Ishikawa (cell line): ENCODE measurements around the gene KCNQ5.

ENCODE experiments used
- CEBPB ChIP-seq: IDR thresholded peaks from 2 replicates; pipeline ENCODE4 v1.6.1; 2012
- CREB1 ChIP-seq: IDR thresholded peaks from 2 replicates; pipeline ENCODE4 v1.6.1; 2012; ENCODE audit warnings: low read depth
- EGR1 ChIP-seq: IDR thresholded peaks from 2 replicates; pipeline ENCODE4 v1.6.1; 2012
- EP300 ChIP-seq: IDR thresholded peaks from 2 replicates; pipeline ENCODE4 v1.6.1; 2012; ENCODE audit warnings: borderline replicate concordance
- FOXM1 ChIP-seq: IDR thresholded peaks from 2 replicates; pipeline ENCODE4 v1.6.1; 2012; ENCODE audit warnings: low read depth, borderline replicate concordance
- MAX ChIP-seq: IDR thresholded peaks from 2 replicates; pipeline ENCODE4 v1.6.1; 2012
- NFIC ChIP-seq: IDR thresholded peaks from 2 replicates; pipeline ENCODE4 v1.6.1; 2012
- RAD21 ChIP-seq: IDR thresholded peaks from 2 replicates; pipeline ENCODE4 v1.6.1; 2012; ENCODE audit warnings: low read depth
- REST ChIP-seq: IDR thresholded peaks from 2 replicates; pipeline ENCODE4 v1.6.1; 2012; ENCODE audit warnings: low read depth, mild to moderate bottlenecking
- TAF1 ChIP-seq: IDR thresholded peaks from 2 replicates; pipeline ENCODE4 v1.6.1; 2012; ENCODE audit warnings: low read depth, mild to moderate bottlenecking
- TCF12 ChIP-seq: IDR thresholded peaks from 2 replicates; pipeline ENCODE4 v1.6.1; 2012; ENCODE audit warnings: low read depth
- TEAD4 ChIP-seq: IDR thresholded peaks from 2 replicates; pipeline ENCODE4 v1.6.1; 2012
- USF1 ChIP-seq: IDR thresholded peaks from 2 replicates; pipeline ENCODE4 v1.6.1; 2012
- YY1 ChIP-seq: IDR thresholded peaks from 2 replicates; pipeline ENCODE4 v1.6.1; 2012; ENCODE audit warnings: low read depth
- ZBTB7A ChIP-seq: IDR thresholded peaks from 2 replicates; pipeline ENCODE4 v1.6.1; 2012; ENCODE audit warnings: low read depth

The KCNQ5 gene

GRCh38 chr6:72967329-72967728 lies 345.5 kb downstream of the KCNQ5 start:
- no peak for TF ChIP-seq EP300
- no peak for TF ChIP-seq CREB1
- no peak for TF ChIP-seq MAX

- TF ChIP-seq CREB1: no peak
- TF ChIP-seq MAX: no peak
- no peak for TF ChIP-seq YY1
- no peak for TF ChIP-seq EGR1
- TF ChIP-seq CEBPB: no peak
- TF ChIP-seq USF1: no peak
- no peak for TF ChIP-seq ZBTB7A
- TF ChIP-seq FOXM1: no peak
- TF ChIP-seq RAD21: no peak
Measured at GRCh38 chr6:72968704-72969103, 346.8 kb downstream of the KCNQ5 start.

- TF ChIP-seq YY1 (no peak), EP300 (no peak), REST (no peak), EGR1 (no peak), TEAD4 (no peak), RAD21 (no peak), MAX (no peak), TCF12 (no peak), CREB1 (no peak), TAF1 (no peak), USF1 (no peak), NFIC (no peak), CEBPB (no peak), ZBTB7A (no peak), FOXM1 (no peak)
Measured at GRCh38 chr6:72969666-72970065, 347.8 kb downstream of the KCNQ5 start.

- TF ChIP-seq FOXM1 (no peak), YY1 (no peak), ZBTB7A (no peak), MAX (no peak), EP300 (no peak), REST (no peak), TCF12 (no peak), USF1 (no peak), TAF1 (no peak), TEAD4 (no peak), CREB1 (no peak), NFIC (no peak), EGR1 (no peak), CEBPB (no peak), RAD21 (no peak)
Measured at GRCh38 chr6:72972579-72972978, 350.7 kb downstream of the KCNQ5 start.

- TF ChIP-seq REST: no peak
- no peak for TF ChIP-seq CREB1
- no peak for TF ChIP-seq EP300
- TF ChIP-seq CEBPB: no peak
- no peak for TF ChIP-seq USF1
- no peak for TF ChIP-seq MAX
- TF ChIP-seq RAD21: no peak
- TF ChIP-seq YY1: no peak
- no peak for TF ChIP-seq TEAD4
- TF ChIP-seq NFIC: no peak
- no peak for TF ChIP-seq TAF1
- no peak for TF ChIP-seq ZBTB7A
- no peak for TF ChIP-seq FOXM1
- TF ChIP-seq EGR1: no peak
- TF ChIP-seq TCF12: no peak
Measured at GRCh38 chr6:72974276-72974675, 352.4 kb downstream of the KCNQ5 start.
